ENCODE results near the gene ST7L.

The ST7L gene

DNA sequence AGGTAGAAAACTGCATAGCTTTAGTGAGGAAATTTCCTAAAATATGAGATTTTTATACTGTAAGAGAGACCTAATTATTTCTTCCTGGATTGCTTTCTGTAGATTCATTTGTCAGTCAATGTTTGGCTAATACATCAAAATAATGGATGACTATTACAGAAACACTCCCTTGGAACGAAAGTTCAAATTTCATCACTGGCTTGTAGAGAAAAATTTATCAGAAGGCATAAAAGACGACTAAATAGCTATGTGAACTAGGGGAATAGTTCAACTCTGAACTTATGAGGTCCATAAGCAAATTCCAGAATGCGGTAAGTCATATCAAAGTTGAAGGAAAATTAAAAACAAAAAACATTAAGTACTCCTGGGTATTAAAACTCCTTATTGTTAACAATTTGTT lies 74.2 kb downstream of the ST7L start:
- no peak for DNase-seq (ENCODE audit: low spot score)

- no peak for DNase-seq (ENCODE audit: low spot score)
Measured at GRCh38 chr1:112544011-112544688, 74.8 kb downstream of the ST7L start.

GRCh38 chr1:112542206-112542973 lies 76.6 kb downstream of the ST7L start:
- DNase-seq (ENCODE audit: low spot score), result no peak

GRCh38 chr1:112541299-112541698 lies 77.6 kb downstream of the ST7L start:
- DNase-seq (ENCODE audit: low spot score), result no peak

- DNase-seq (ENCODE audit: low spot score), result no peak
Measured at GRCh38 chr1:112540226-112540794, 78.6 kb downstream of the ST7L start.

DNA sequence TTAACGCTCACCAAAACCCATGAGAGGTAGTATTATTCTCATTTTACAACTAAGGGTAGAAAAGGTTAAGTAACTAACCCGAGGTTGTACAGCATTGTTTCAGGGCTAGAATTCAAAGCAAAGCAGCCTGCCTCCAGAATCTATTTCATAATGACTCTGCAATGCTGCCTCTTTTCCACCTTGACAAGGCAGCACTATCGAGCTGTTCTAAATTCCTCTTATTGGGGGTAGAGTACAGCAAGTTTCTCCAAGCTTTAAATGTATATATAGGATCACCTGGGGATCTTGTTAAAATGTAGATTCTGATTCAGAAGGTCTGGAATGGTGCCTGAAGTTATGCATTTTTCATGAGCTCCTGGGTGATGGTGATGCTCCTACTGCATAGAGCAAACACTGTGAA lies 80.1 kb downstream of the ST7L start:
- no peak for DNase-seq (ENCODE audit: low spot score)

DNA sequence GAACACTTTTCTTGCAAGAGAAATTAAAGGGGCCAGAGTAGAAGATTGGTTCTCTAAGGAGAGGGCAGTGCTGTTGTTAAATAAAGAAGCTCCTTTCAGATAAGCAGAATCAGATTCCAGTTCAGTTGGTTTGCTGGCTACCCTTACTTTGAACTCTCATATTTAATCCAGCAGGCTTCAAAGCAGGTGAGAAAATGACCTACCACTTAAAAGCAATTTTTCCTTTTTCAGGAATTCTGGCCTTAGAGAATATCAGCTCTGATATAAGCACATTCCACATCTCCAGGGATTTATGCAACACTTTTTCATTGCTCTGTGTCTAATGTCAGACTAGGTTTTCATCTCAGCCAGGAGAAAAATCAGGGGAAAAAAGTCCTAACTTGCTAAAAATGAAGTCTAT lies 81.5 kb downstream of the ST7L start:
- no peak for DNase-seq (ENCODE audit: low spot score)

DNA sequence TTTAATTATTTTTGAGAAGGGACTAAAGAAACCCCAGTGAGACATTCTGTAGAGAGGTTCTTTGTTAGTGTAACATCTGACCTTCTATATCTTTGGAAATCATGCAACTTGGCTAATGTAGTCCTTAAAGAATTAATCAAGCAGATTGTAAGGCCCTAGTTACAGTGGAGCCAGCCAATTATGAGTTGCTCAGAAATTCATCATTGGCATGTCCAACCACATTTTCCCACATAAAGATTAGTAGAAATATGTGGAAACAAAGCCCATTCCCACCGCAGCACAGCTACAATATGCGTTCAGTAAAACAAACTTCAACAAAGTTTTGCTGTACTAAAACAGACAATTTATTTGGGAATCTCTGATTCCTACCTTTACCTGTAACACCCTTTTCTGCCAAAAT lies 82.4 kb downstream of the ST7L start:
- DNase-seq (ENCODE audit: low spot score), result no peak

GRCh38 chr1:112533029-112533428 lies 85.9 kb downstream of the ST7L start:
- no peak for DNase-seq (ENCODE audit: low spot score)

- DNase-seq (ENCODE audit: low spot score), result no peak
Measured at GRCh38 chr1:112532064-112532463, 86.9 kb downstream of the ST7L start.

DNA sequence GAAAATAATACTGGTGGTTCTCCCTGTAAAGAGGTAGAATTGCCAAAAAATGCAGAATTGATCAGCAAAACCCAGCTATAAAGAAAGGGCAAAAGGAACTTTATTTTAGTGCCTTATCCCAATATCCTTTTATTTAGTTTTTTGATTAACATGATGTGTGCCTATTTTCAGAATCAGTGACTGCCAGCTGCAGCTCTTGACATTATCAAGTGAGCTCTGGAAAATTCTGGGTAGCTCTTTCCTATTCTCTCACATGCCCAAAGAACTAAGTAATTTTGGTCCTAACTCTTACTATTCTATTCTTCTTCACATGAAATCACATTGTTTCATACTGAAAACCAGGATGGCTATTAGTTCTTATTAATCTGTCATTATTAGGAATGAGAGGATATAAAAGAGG lies 88.1 kb downstream of the ST7L start:
- DNase-seq (ENCODE audit: low spot score), result no peak

GRCh38 chr1:112529301-112529700 lies 89.6 kb downstream of the ST7L start:
- DNase-seq (ENCODE audit: low spot score), result no peak

GRCh38 chr1:112528076-112528475 lies 90.9 kb downstream of the ST7L start:
- DNase-seq (ENCODE audit: low spot score), result no peak

DNA sequence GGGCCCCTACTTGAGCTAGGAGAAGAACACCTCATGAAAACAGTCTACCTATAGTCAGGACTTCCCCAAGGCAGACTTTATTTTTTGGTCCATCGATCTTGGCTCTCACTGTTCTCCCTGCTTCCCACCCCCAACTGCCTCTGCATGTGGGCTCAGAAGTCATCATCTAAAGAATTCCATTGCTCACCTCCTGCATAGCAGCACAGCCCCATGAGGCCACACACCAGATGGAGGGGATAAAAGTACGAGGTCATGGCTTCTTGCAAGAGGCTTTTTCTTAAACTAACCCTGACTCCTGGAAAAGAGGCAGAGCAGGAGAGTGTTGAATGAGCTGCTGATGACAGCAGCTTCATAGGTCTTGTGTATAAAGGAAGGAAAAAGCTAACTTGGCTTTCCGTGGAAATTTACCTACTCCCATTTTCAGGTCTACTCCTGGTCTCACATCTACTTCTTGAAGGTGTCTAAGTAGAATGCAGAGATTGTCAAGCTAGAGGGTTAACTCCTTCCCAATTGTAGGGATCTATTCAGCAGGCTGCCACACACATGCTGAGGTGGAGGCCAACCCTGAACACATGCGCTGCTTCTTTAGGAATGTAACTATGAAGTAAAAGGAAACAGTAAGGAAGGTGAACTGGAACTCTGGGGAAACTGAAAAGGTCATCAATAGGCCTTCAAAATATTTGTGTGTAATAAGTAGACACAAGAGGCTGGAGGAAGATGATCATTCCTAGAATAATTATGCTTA lies 91.5 kb downstream of the ST7L start:
- no peak for DNase-seq (ENCODE audit: low spot score)

DNA sequence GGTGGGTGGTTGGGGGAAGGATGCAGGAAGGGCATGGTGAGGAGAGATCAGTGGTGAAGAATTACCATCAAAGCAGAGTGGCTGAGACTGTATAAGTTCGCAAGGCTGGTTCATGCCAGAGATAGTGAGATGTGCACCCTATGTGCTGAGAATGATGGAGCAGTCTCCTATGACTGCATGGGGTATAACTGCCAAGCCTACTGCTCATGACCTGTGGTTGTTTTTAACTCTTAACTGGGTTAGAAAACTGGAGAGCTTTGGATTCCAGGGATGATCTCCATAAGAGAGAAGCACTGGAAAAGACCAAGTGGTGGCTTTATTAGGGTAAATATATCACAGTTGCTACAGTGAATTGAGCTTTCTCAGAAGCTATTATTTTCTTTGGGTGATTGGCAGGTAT lies 94.0 kb downstream of the ST7L start:
- no peak for DNase-seq (ENCODE audit: low spot score)

GRCh38 chr1:112524251-112524650 lies 94.7 kb downstream of the ST7L start:
- no peak for DNase-seq (ENCODE audit: low spot score)

- no peak for DNase-seq (ENCODE audit: low spot score)
Measured at GRCh38 chr1:112522621-112523020, 96.3 kb downstream of the ST7L start.

GRCh38 chr1:112520166-112520565 lies 98.8 kb downstream of the ST7L start:
- DNase-seq (ENCODE audit: low spot score), result no peak

DNA sequence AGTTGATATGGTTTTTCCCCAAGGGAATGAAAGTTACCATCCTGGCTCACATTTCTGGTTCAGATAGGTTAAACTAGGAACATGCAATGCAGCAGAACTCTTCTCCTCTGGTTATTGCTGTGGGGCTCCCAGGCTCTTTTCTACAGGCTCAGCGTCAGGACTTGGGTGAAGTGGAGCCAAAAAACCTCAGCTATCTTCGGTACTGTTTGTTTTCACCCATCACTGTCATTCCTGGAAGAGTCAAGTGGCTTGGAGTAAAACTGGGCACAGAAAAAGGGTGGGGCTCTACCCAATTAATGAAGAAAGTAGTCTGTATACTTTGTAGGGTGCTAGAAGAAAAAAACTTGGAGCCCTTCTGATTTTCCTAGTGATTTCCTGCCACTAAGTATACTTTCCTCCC lies 100.8 kb downstream of the ST7L start:
- no peak for DNase-seq (ENCODE audit: low spot score)

- DNase-seq (ENCODE audit: low spot score), result no peak
Measured at GRCh38 chr1:112517646-112518045, 101.3 kb downstream of the ST7L start.

DNA sequence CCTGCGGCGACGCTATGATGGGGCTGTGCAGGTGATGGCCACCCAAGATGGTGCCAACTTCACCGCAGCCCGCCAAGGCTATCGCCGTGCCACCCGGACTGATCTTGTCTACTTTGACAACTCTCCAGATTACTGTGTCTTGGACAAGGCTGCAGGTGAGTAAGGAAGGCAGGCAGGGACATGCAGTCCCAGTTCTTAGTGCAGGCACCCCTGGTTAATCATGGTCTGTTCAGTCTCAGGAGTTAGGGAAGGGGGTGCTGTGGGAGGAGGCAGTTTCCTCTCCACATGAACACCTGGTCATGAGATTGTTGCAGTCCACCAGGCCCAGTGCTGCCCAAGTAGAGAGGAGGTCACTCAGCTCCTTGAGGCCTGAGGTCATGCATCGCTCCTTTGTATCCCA lies 101.7 kb downstream of the ST7L start:
- DNase-seq (ENCODE audit: low spot score), result no peak

- no peak for DNase-seq (ENCODE audit: low spot score)
Measured at GRCh38 chr1:112516141-112516540, 102.8 kb downstream of the ST7L start.
